ENCODE results near the gene NDUFS2.

GRCh38 chr1:161230762-161231161 lies 28.6 kb downstream of the NDUFS2 start:
- TF ChIP-seq YY1 (IDR thresholded peaks at IDR 0.05; ENCODE audit: low read depth): no peak
- no peak for TF ChIP-seq REST (IDR thresholded peaks at IDR 0.05; ENCODE audit: low read depth)
- TF ChIP-seq ZBTB7A (IDR thresholded peaks at IDR 0.05; ENCODE audit: low read depth): no peak
- no peak for TF ChIP-seq MAX (IDR thresholded peaks at IDR 0.05)
- TF ChIP-seq EP300 (IDR thresholded peaks at IDR 0.05; ENCODE audit: borderline replicate concordance): no peak
- no peak for TF ChIP-seq RAD21 (IDR thresholded peaks at IDR 0.05; ENCODE audit: low read depth)
- TF ChIP-seq CREB1 (IDR thresholded peaks at IDR 0.05; ENCODE audit: low read depth): no peak
- TF ChIP-seq, protein P1, sequence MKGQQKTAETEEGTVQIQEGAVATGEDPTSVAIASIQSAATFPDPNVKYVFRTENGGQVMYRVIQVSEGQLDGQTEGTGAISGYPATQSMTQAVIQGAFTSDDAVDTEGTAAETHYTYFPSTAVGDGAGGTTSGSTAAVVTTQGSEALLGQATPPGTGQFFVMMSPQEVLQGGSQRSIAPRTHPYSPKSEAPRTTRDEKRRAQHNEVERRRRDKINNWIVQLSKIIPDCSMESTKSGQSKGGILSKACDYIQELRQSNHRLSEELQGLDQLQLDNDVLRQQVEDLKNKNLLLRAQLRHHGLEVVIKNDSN (IDR thresholded peaks at IDR 0.05): no peak
- no peak for TF ChIP-seq TAF1 (IDR thresholded peaks at IDR 0.05; ENCODE audit: low read depth)
- TF ChIP-seq EGR1 (IDR thresholded peaks at IDR 0.05): no peak

Measured in Ishikawa (cell line).